ENCODE results near the gene SHROOM4.

SHROOM4 gene

GRCh38 chrX:50700921-50701320 lies 113.1 kb downstream of the SHROOM4 start:
- Histone ChIP-seq H3K36me3 (replicated peaks; ENCODE audit: insufficient read depth, low read length) (no peaks in the 10 kb centered on the region), H3K4me1 (ENCODE audit: low read length) (no peaks in the 10 kb centered on the region), H3K27me3 (replicated peaks; ENCODE audit: insufficient read depth, low read length) (no peaks in the 10 kb centered on the region), H3K9ac (ENCODE audit: low read length) (no peak overlapping the region), H3K27ac (ENCODE audit: low read length) (no peak overlapping the region), H3K9me2 (replicated peaks; ENCODE audit: insufficient read depth, low read length) (no peaks in the 10 kb centered on the region), H3K9me3 (replicated peaks; ENCODE audit: insufficient read depth, low read length) (no peaks in the 10 kb centered on the region), H4K20me1 (ENCODE audit: insufficient read depth, low read length) (no peaks in the 10 kb centered on the region), H3K79me2 (ENCODE audit: low read length) (no peaks in the 10 kb centered on the region), H3K4me3 (ENCODE audit: low read length) (no peak overlapping the region), H3K4me2 (ENCODE audit: low read depth, low read length) (no peak overlapping the region), H2AFZ (ENCODE audit: low read length) (no peak overlapping the region), H3F3A (ENCODE audit: insufficient read depth, low read length) (no peaks in the 10 kb centered on the region)
- no peak for TF ChIP-seq EZH2 (optimal IDR thresholded peaks at IDR 0.05; ENCODE audit: low read depth, low read length)
- TF ChIP-seq, protein P1, sequence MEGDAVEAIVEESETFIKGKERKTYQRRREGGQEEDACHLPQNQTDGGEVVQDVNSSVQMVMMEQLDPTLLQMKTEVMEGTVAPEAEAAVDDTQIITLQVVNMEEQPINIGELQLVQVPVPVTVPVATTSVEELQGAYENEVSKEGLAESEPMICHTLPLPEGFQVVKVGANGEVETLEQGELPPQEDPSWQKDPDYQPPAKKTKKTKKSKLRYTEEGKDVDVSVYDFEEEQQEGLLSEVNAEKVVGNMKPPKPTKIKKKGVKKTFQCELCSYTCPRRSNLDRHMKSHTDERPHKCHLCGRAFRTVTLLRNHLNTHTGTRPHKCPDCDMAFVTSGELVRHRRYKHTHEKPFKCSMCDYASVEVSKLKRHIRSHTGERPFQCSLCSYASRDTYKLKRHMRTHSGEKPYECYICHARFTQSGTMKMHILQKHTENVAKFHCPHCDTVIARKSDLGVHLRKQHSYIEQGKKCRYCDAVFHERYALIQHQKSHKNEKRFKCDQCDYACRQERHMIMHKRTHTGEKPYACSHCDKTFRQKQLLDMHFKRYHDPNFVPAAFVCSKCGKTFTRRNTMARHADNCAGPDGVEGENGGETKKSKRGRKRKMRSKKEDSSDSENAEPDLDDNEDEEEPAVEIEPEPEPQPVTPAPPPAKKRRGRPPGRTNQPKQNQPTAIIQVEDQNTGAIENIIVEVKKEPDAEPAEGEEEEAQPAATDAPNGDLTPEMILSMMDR (IDR thresholded peaks at IDR 0.05; ENCODE audit: low read length) = no peak
- no peak for TF ChIP-seq EZH2phosphoT487 (IDR thresholded peaks at IDR 0.05; ENCODE audit: low read length)
- no peak for DNase-seq

DNA sequence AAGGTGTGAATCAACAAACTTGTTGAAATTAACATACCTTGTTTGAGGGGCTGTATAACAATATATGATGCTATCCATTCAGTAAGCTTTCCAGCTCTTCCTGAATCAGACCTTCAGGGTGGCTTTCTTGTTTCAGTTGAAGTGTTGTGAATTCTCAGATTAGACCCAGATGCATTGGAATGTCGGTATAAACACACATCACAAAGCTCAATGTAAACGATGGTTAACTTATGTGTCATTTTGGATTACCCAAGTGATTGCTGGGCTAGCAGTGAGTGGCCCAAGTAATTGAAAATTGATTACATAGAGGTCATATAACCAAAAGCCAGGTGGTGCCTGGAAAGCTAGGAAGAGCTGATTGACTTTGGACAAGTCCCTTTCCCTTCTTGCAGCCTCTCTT lies 115.0 kb downstream of the SHROOM4 start:
- no peak for DNase-seq
- no peaks in the 10 kb centered on the region for H3K9me3 ChIP-seq (replicated peaks; ENCODE audit: insufficient read depth, low read length)
- H3K9me2 ChIP-seq (replicated peaks; ENCODE audit: insufficient read depth, low read length) = no peaks in the 10 kb centered on the region
- H3K27me3 ChIP-seq (replicated peaks; ENCODE audit: insufficient read depth, low read length) = no peaks in the 10 kb centered on the region
- no peaks in the 10 kb centered on the region for H3K4me1 ChIP-seq (ENCODE audit: low read length)
- H3K36me3 ChIP-seq (replicated peaks; ENCODE audit: insufficient read depth, low read length) = no peaks in the 10 kb centered on the region
- H2AFZ ChIP-seq (ENCODE audit: low read length) = no peak overlapping the region
- H3K27ac ChIP-seq (ENCODE audit: low read length) = no peak overlapping the region
- no peaks in the 10 kb centered on the region for H3F3A ChIP-seq (ENCODE audit: insufficient read depth, low read length)
- TF ChIP-seq, protein P1 (IDR thresholded peaks at IDR 0.05; ENCODE audit: low read length) = no peak
- TF ChIP-seq EZH2phosphoT487 (IDR thresholded peaks at IDR 0.05; ENCODE audit: low read length) (no peak), EZH2 (optimal IDR thresholded peaks at IDR 0.05; ENCODE audit: low read depth, low read length) (no peak)
- no peaks in the 10 kb centered on the region for H3K79me2 ChIP-seq (ENCODE audit: low read length)
- no peak overlapping the region for H3K4me2 ChIP-seq (ENCODE audit: low read depth, low read length)
- H3K9ac ChIP-seq (ENCODE audit: low read length) = no peak overlapping the region
- H3K4me3 ChIP-seq (ENCODE audit: low read length) = no peak overlapping the region
- H4K20me1 ChIP-seq (ENCODE audit: insufficient read depth, low read length) = no peaks in the 10 kb centered on the region

DNA sequence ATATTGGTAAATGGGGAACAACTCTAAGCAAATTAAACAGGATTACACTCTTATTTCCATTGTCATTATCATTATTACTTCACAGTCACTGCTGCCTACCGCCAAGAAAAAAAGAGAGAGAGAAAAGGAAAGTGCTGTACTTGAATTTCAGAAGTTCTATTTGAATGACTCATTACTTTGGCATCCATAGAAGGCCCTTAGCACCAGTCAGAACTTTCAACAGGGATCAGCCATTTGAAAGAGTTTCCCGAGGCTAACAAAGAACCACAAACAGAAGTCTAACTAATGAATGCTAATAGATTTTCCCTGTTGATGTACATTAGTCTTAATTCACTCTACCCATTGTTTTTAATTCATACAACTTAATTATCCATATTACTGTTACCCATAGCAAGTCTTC lies 116.3 kb downstream of the SHROOM4 start:
- no peaks in the 10 kb centered on the region for H3F3A ChIP-seq (ENCODE audit: insufficient read depth, low read length)
- H3K4me3 ChIP-seq (ENCODE audit: low read length) = no peak overlapping the region
- no peak for TF ChIP-seq EZH2 (optimal IDR thresholded peaks at IDR 0.05; ENCODE audit: low read depth, low read length)
- TF ChIP-seq, protein P1 (IDR thresholded peaks at IDR 0.05; ENCODE audit: low read length) = no peak
- no peak for TF ChIP-seq EZH2phosphoT487 (IDR thresholded peaks at IDR 0.05; ENCODE audit: low read length)
- no peak overlapping the region for H2AFZ ChIP-seq (ENCODE audit: low read length)
- no peaks in the 10 kb centered on the region for H3K4me1 ChIP-seq (ENCODE audit: low read length)
- no peaks in the 10 kb centered on the region for H4K20me1 ChIP-seq (ENCODE audit: insufficient read depth, low read length)
- no peaks in the 10 kb centered on the region for H3K9me2 ChIP-seq (replicated peaks; ENCODE audit: insufficient read depth, low read length)
- H3K9ac ChIP-seq (ENCODE audit: low read length) = no peak overlapping the region
- no peaks in the 10 kb centered on the region for H3K27me3 ChIP-seq (replicated peaks; ENCODE audit: insufficient read depth, low read length)
- H3K79me2 ChIP-seq (ENCODE audit: low read length) = no peaks in the 10 kb centered on the region
- no peaks in the 10 kb centered on the region for H3K36me3 ChIP-seq (replicated peaks; ENCODE audit: insufficient read depth, low read length)
- no peak for DNase-seq
- no peak overlapping the region for H3K4me2 ChIP-seq (ENCODE audit: low read depth, low read length)
- H3K27ac ChIP-seq (ENCODE audit: low read length) = no peak overlapping the region
- H3K9me3 ChIP-seq (replicated peaks; ENCODE audit: insufficient read depth, low read length) = no peaks in the 10 kb centered on the region

Data from MM.1S (cell line).